HCT116 (cell line): ENCODE data around the gene AXDND1. TPM values are rescaled to one million over a fixed set of nuclear protein-coding genes. Genes with fewer than 3 reads are reported as not detected.

ENCODE experiments used
- ATAC-seq: fragments of 200-7000 bp; cut with Tn5 transposase; 2 replicates; pipeline ENCODE4 v1.9.1; 2020; ENCODE audit warnings: mild to moderate bottlenecking, moderate library complexity
- BruUV-seq: library from RNA; stranded (reverse); fragments of 400-500 nt; replicated peaks from 2 replicates; lab custom pipeline; 2021; lab: Mats Ljungman, UMichigan
- CTCF ChIA-PET: fragments of 300-600 bp; sonication (Branson Sonifier 250); formaldehyde crosslinking; loops from one replicate; lab custom pipeline; 2021; ENCODE audit warnings: antibody characterized with exemption; lab: Charles Lee
- POLR2A ChIA-PET: fragments of 300-600, 350-600 bp; sonication (Branson Sonifier 250); formaldehyde crosslinking; loops from one replicate; lab custom pipeline; 2021; ENCODE audit warnings: antibody characterized with exemption; lab: Charles Lee
- RAD21 ChIA-PET, 2 experiments: fragments of 300-600 bp; sonication (Branson Sonifier 250); formaldehyde crosslinking; loops; one replicate each; lab custom pipeline; 2023; ENCODE audit warnings: low total read pairs in 2 of 2; ENCODE audit not compliant: uncharacterized antibody in 2 of 2, unreplicated experiment in 2 of 2, low non-redundant PET in 1 of 2; lab: Charles Lee
- DNase-seq: peaks from one replicate; pipeline ENCODE4 v3.0.0-alpha.2; 2010; ENCODE audit warnings: low read depth, low spot score
- H2AFZ ChIP-seq: fragments of 200-600 bp; shearing (Covaris generic), sonication (generic); 2 replicates; pipeline ENCODE4 v1.6.1; 2017; ENCODE audit warnings: low read depth, mixed run types, mixed read lengths, antibody characterized with exemption, low read length; ENCODE audit not compliant: poor library complexity, severe bottlenecking
- H3K27ac ChIP-seq: 2 replicates; pipeline ENCODE4 v1.5.1; 2012; ENCODE audit warnings: low read depth, low read length
- H3K27me3 ChIP-seq: fragments of 200-600 bp; sonication (generic); 2 replicates; pipeline ENCODE4 v1.6.1; 2016; ENCODE audit warnings: mixed run types, low read length, mixed read lengths; ENCODE audit not compliant: insufficient read depth
- H3K36me3 ChIP-seq, 2 experiments: fragments of 200-500 bp in 1 of 2; fragments of 200-600 bp in 1 of 2; sonication (Bioruptor generic) in 1 of 2; sonication (generic) in 1 of 2; 2 replicates each; pipeline versions ENCODE4 v1.5.1 to v1.6.1; 2014 to 2016; ENCODE audit warnings: low read length in 2 of 2, inconsistent platforms in 1 of 2, mixed read lengths in 1 of 2, mixed run types in 1 of 2; ENCODE audit not compliant: insufficient read depth in 2 of 2, control insufficient read depth in 1 of 2
- H3K4me1 ChIP-seq, 2 experiments: fragments of 200-600 bp in 1 of 2; sonication (generic) in 1 of 2; 2 replicates each; pipeline versions ENCODE4 v1.5.1 to v1.6.1; 2012 to 2017; ENCODE audit warnings: low read length in 2 of 2, inconsistent platforms in 1 of 2, mild to moderate bottlenecking in 1 of 2, mixed read lengths in 1 of 2, mixed run types in 1 of 2, moderate library complexity in 1 of 2; ENCODE audit not compliant: insufficient read depth in 2 of 2, control insufficient read depth in 1 of 2
- H3K4me2 ChIP-seq: fragments of 200-600 bp; sonication (generic); 2 replicates; pipeline ENCODE4 v1.6.1; 2017; ENCODE audit warnings: mixed run types, low read length, mixed read lengths
- H3K4me3 ChIP-seq, 2 experiments: fragments of 200-600 bp in 1 of 2; sonication (generic) in 1 of 2; replicated peaks in 1 of 2; 2 replicates each; pipeline ENCODE4 v1.5.1; 2011 to 2016; ENCODE audit warnings: low read length in 2 of 2, control low read depth in 1 of 2, low read depth in 1 of 2, mild to moderate bottlenecking in 1 of 2, mixed read lengths in 1 of 2, mixed run types in 1 of 2
- H3K79me2 ChIP-seq: fragments of 200-600 bp; sonication (generic); 2 replicates; pipeline ENCODE4 v1.6.1; 2017; ENCODE audit warnings: mild to moderate bottlenecking, mixed run types, low read length, moderate library complexity, mixed read lengths; ENCODE audit not compliant: insufficient read depth
- H3K9ac ChIP-seq: fragments of 200-600 bp; sonication (generic); 2 replicates; pipeline ENCODE4 v1.6.1; 2016; ENCODE audit warnings: low read length, mixed read lengths
- H3K9me2 ChIP-seq: fragments of 200-600 bp; sonication (generic), shearing (Covaris generic); 2 replicates; pipeline ENCODE4 v1.6.1; 2017; ENCODE audit warnings: mixed run types, mild to moderate bottlenecking, moderate library complexity; ENCODE audit not compliant: insufficient read depth
- H3K9me3 ChIP-seq, 2 experiments: fragments of 200-500 bp in 1 of 2; fragments of 200-600 bp in 1 of 2; sonication (Bioruptor generic) in 1 of 2; sonication (generic) in 1 of 2; 2 replicates each; pipeline ENCODE4 v1.6.1; 2014 to 2017; ENCODE audit warnings: low read length in 2 of 2, mixed read lengths in 2 of 2, inconsistent platforms in 1 of 2, low read depth in 1 of 2, mild to moderate bottlenecking in 1 of 2, mixed run types in 1 of 2, moderate library complexity in 1 of 2; ENCODE audit not compliant: control insufficient read depth in 1 of 2, insufficient read depth in 1 of 2
- H4K20me1 ChIP-seq: fragments of 200-600 bp; sonication (generic), shearing (Covaris generic); 2 replicates; pipeline ENCODE4 v1.6.1; 2017; ENCODE audit warnings: mixed run types, mild to moderate bottlenecking, moderate library complexity; ENCODE audit not compliant: insufficient read depth
- CEBPB ChIP-seq: IDR thresholded peaks from 2 replicates; pipeline ENCODE4 v1.6.1; 2012; ENCODE audit warnings: low read depth
- CTCF ChIP-seq, 3 experiments: fragments of 200-600 bp in 1 of 3; sonication (generic) in 1 of 3; IDR thresholded peaks in 2 of 3; conservative IDR thresholded peaks in 1 of 3; 2 replicates each; pipeline ENCODE4 v1.5.1; 2012 to 2017; ENCODE audit warnings: low read depth in 2 of 3, low read length in 2 of 3, antibody characterized with exemption in 1 of 3, borderline replicate concordance in 1 of 3, control low read depth in 1 of 3, mild to moderate bottlenecking in 1 of 3, mixed read lengths in 1 of 3, mixed run types in 1 of 3, moderate library complexity in 1 of 3; ENCODE audit not compliant: insufficient read depth in 1 of 3
- EZH2phosphoT487 ChIP-seq: fragments of 200-600 bp; IDR thresholded peaks from 2 replicates; pipeline ENCODE4 v1.6.1; 2018; ENCODE audit warnings: antibody characterized with exemption, borderline replicate concordance
- MAX ChIP-seq: IDR thresholded peaks from 2 replicates; pipeline ENCODE4 v1.6.1; 2012
- POLR2A ChIP-seq: IDR thresholded peaks from 2 replicates; pipeline ENCODE4 v1.7.0; 2011; ENCODE audit warnings: borderline replicate concordance; ENCODE audit not compliant: insufficient read depth, insufficient read length; ENCODE audit errors: extremely low read depth
- RAD21 ChIP-seq: IDR thresholded peaks from 2 replicates; pipeline ENCODE4 v1.6.1; 2012; ENCODE audit warnings: low read depth, mild to moderate bottlenecking
- SRF ChIP-seq: IDR thresholded peaks from 2 replicates; pipeline ENCODE4 v1.6.1; 2012; ENCODE audit warnings: low read depth
- YY1 ChIP-seq: IDR thresholded peaks from 2 replicates; pipeline ENCODE4 v1.6.1; 2011; ENCODE audit warnings: low read length, low read depth, moderate library complexity, mild to moderate bottlenecking; ENCODE audit not compliant: insufficient replicate concordance; ENCODE audit errors: extremely low read depth
- ZFX ChIP-seq: fragments of 450-650 bp; IDR thresholded peaks from 2 replicates; pipeline ENCODE4 v1.6.1; 2017
- intact Hi-C: fragments of 100-400 bp; cut with micrococcal nuclease; formaldehyde crosslinking; loops from 2 replicates; pipeline ENCODE4 v1.10.0; 2022
- total RNA-seq: library from RNA; stranded (reverse); gene quantifications from one replicate; pipeline ENCODE4 v1.2.1, GENCODE V29; 2021; ENCODE audit not compliant: unreplicated experiment
- TF ChIP-seq, protein P1 (sequence below): IDR thresholded peaks from 2 replicates; pipeline ENCODE4 v1.6.1; 2011; ENCODE audit warnings: mild to moderate bottlenecking, low read length, moderate library complexity; ENCODE audit not compliant: insufficient replicate concordance; ENCODE audit errors: extremely low read depth

The AXDND1 gene
- total RNA-seq, 1 experiment from 2014 or later = 2.3 TPM

- TF ChIP-seq ZFX = no peak
- 0 out of 2 replicates have a peak, but pooled peaks have one; percentile 10 for TF ChIP-seq RAD21
- TF ChIP-seq CTCF (IDR thresholded peaks at IDR 0.05 in 2 of 3, conservative IDR thresholded peaks at IDR 0.05 in 1 of 3; ENCODE audit: borderline replicate concordance in 1 of 3, insufficient read depth in 1 of 3, low read depth in 2 of 3, low read length in 2 of 3) = peak; percentile 15 to 55 (median 54); a peak in 5 of 6 replicates
- TF ChIP-seq YY1 = no peak
- Histone ChIP-seq H2AFZ (no peak overlapping the region), H3K79me2 (no peaks in the 10 kb centered on the region), H3K9ac (no peak overlapping the region), H3K4me3 (no peak overlapping the region), H3K27ac (no peak overlapping the region), H3K9me2 (no peaks in the 10 kb centered on the region), H3K27me3 (no peaks in the 10 kb centered on the region), H4K20me1 (no peaks in the 10 kb centered on the region), H3K4me2 (no peak overlapping the region), H3K36me3 (no peaks in the 10 kb centered on the region), H3K4me1 (no peaks in the 10 kb centered on the region), H3K9me3 (no peaks in the 10 kb centered on the region)
- intact Hi-C loops = loop anchor here (10.0 kb wide), 1 partner anchor 373 kb away; no protein-coding TSS in a partner anchor
- POLR2A ChIA-PET = no interaction called here
- CTCF ChIA-PET = interaction anchor here (0.6 to 1.5 kb wide), 6 partner anchors 10 to 368 kb away, joined by 3 to 13 read pairs (median 3); no protein-coding TSS in a partner anchor
- ATAC-seq (peak; percentile 67; the same call in 1 of the 2 replicates), DNase-seq (peak; percentile 12)
- RAD21 ChIA-PET = no interaction called here
- no TSS peak for BruUV-seq
These were observed 81.7 kb downstream of the AXDND1 start for GRCh38 chr1:179447489-179447888.

DNA sequence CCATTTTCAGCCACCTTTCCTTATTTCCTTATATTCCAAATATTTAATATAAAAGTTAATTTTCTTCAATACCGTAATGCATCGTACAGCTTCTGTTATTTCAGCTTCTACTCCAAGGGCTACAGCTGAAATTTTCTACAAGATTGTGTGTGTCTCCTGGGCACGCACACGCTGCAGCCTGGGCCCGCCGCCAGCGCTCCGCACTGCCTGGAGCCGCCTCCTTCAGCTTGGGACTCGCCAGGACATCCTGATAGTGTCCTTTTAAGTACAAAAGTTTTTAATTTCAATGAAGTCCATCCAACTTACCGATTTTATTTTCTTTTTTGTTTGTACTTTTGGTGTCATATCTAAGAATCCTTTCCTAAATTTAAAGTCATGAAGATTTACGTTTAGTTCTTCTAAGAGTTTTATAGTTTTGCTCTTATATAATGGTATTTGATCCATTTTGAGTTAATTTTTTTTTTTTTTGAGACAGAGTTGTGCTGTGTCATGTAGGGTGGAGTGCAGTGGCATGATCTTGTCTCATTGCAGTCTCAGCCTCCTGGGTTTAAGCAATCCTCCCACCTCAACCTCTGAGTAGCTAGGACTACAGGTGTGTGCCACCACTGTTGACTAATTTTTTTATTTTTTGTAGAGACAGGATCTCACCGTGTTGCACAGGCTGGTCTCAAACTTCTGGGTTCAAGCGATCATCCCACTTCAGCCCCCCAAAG lies 82.8 kb downstream of the AXDND1 start:
- intact Hi-C loops = loop anchor here (10.0 kb wide), 1 partner anchor 374 kb away; no protein-coding TSS in a partner anchor
- no peaks in the 10 kb centered on the region for H3K9me3 ChIP-seq
- no peaks in the 10 kb centered on the region for H4K20me1 ChIP-seq
- CTCF ChIA-PET = interaction anchor here (1.2 to 1.5 kb wide), 2 partner anchors 197 to 370 kb away, joined by 3 to 13 read pairs; no protein-coding TSS in a partner anchor
- no peak overlapping the region for H2AFZ ChIP-seq
- H3K9me2 ChIP-seq = no peaks in the 10 kb centered on the region
- H3K27me3 ChIP-seq = no peaks in the 10 kb centered on the region
- ATAC-seq = no peak
- H3K36me3 ChIP-seq = no peaks in the 10 kb centered on the region
- RAD21 ChIA-PET = no interaction called here
- no TSS peak for BruUV-seq
- H3K4me3 ChIP-seq = no peak overlapping the region
- no peak for DNase-seq
- no peak overlapping the region for H3K27ac ChIP-seq
- H3K4me2 ChIP-seq = no peak overlapping the region
- POLR2A ChIA-PET = no interaction called here
- H3K4me1 ChIP-seq = no peaks in the 10 kb centered on the region
- H3K9ac ChIP-seq = no peak overlapping the region
- H3K79me2 ChIP-seq = no peaks in the 10 kb centered on the region
- TF ChIP-seq MAX (no peak), CEBPB (no peak), POLR2A (no peak), SRF (no peak), EZH2phosphoT487 (no peak)
- TF ChIP-seq, protein P1, sequence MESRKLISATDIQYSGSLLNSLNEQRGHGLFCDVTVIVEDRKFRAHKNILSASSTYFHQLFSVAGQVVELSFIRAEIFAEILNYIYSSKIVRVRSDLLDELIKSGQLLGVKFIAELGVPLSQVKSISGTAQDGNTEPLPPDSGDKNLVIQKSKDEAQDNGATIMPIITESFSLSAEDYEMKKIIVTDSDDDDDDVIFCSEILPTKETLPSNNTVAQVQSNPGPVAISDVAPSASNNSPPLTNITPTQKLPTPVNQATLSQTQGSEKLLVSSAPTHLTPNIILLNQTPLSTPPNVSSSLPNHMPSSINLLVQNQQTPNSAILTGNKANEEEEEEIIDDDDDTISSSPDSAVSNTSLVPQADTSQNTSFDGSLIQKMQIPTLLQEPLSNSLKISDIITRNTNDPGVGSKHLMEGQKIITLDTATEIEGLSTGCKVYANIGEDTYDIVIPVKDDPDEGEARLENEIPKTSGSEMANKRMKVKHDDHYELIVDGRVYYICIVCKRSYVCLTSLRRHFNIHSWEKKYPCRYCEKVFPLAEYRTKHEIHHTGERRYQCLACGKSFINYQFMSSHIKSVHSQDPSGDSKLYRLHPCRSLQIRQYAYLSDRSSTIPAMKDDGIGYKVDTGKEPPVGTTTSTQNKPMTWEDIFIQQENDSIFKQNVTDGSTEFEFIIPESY = no peak
